ENCODE measurements around the gene IL17C.
"Not testable (repeated sequence)": the region's sequence is repeated elsewhere in the genome, so short reads cannot be mapped to it uniquely, and the experiment has no call there.

Gene IL17C

DNA sequence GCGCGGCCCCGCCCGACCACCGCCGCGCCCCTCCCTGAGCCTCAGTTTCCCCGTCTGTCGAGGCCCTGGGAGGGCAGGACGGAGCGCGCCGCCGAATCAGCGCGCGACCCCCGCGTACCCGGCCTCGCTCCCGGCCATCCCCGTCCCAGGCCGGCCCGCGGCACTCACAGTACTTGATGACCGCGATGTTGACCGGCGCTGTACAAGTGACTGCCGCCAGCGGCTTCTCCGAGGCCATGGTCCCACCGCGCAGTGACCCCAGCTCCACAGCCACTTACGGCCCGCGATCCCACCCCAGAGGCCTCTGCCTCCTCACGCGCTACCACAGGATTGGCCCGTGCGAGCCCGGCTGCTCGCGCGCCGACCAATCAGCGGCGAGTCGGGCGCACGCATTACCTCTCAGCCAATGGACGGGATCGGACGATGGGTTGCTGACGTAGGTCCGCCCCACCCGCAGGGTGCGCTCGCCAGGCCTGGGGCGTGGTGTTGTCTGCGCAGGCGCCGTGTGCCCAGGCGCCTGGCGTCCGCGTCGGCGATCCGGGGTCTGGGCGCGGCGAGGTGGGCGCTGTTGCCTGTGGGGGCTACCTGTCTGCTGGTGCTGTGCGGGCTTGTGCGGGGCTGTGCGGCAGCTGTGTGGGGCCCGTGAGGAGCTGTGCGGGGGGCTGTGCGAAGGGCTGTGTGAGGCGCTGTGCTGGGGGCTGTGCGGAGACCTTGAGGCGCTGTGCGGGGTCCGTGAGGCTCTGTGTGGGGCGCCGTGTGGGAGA lies 24.7 kb downstream of the IL17C start, which contains the start of gene MVD:
Gene MVD, minus strand, starts transcription at position 249 of the 764 bp plus-strand sequence. Its CDS starts 11 bp downstream, at position 238.
- peak; percentile 78 for FAIRE-seq

DNA sequence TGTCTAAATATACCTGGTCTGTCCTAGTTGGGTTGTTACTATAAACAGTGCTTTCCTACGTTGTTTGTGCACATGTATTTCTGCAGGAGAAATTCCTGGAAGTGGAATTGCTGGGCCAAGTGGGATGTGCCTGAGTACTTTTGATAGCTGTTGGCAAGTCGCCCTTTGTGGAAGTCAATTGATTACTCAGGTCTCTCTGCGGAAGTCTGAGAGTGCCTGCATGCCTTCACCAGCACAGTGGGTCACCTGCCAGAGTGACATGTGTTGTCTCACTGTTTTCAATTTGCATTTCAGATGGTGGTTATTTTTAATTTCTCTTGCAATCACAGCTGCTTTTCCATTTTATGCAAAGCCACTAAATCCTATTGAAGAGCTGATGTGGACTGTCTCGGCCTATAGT lies 26.8 kb downstream of the IL17C start:
- FAIRE-seq = no peak

DNA sequence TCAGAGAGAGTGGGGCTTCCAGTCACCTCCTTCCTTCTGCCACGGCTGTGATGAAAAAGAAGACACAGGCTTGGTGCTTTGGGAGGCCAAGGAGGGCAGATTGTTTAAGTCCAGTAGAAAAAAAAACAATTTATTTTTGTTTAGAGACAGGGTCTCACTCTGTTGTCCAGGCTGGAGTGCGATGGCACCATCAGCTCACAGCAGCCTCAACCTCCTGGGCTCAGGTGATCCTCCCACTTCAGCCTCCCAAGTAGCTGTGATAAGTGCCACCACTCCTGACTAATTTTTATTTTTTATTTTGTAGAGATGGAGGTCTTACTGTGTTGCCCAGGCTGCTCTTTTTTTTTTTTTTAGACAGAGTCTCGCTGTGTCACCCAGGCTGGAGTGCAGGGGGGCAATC lies 27.2 kb downstream of the IL17C start:
- FAIRE-seq = no peak

DNA sequence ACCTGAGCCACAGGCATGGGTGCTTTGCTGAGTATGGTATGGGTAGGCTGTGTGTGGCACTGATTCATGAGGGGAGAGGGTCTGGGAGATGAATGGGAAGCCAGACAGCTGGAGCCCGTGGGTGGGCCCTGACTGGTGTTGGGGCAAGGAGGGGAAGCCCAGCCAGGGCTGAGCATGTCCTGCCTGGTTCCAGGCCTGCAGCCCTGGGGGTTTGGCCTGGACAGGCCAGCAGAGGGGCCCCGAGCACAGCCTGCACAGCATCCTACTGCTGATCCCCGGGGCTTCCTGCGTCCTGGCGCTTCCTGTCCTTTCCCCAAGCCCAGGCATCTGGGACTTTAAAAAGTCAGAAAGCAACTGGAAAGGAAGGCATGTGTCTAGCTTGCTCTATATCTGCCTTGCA lies 29.1 kb downstream of the IL17C start:
- no peak for FAIRE-seq

DNA sequence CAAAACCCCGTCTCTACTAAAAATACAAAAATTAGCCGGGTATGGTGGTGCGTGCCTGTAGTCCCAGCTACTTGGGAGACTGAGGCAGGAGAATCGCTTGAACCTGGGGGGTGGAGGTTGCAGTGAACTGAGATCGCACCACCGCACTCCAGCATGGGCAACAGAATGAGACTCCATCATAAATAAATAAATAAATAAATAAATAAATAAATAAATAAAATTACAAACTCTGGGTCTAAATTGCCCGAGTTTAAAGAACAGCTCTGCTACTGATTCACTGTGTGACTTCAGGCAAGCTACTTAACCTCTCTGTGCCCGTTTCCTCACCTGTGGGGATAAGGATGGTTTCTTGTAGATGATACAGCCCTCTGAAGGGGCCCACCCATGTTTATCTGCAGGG lies 31.1 kb downstream of the IL17C start:
- FAIRE-seq = not testable (repeated sequence)

DNA sequence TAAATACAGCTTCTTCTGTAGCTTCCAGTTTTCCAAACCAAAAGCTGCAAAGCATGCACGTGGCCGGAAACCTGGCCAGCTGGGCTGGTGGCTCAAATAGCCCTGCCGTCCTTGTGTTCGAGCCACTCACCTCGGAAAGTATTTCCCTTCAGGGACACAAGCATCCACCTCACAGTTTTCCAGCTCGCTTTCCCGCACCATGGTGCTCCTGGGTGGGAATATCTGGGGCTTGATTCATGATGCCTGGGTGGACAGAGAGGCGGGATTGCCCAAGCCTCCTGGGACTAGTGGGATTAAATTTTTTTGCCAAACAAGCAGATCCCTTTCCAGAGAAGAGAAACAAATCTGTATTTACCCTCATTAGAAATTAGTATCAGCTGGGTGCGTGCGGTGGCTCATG lies 31.6 kb downstream of the IL17C start:
- no peak for FAIRE-seq

DNA sequence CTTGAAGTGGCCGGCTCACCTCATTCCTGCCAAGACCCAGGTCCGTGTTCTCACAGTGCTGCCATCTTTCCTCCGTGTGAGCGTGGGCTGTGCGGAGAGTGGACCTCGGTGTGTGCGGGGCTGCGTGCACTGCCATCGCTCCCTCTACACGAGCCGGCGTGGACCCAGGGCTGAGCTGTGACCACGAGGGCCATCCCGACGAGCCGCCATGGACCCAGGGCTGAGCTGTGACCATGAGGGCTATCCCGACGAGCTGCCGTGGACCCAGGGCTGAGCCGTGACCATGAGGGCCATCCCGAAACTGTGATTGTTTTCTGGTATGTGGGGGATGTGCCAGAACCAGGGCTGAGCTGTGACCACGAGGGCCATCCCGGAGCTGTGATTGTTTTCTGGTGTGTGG lies 33.4 kb downstream of the IL17C start:
- no peak for FAIRE-seq

DNA sequence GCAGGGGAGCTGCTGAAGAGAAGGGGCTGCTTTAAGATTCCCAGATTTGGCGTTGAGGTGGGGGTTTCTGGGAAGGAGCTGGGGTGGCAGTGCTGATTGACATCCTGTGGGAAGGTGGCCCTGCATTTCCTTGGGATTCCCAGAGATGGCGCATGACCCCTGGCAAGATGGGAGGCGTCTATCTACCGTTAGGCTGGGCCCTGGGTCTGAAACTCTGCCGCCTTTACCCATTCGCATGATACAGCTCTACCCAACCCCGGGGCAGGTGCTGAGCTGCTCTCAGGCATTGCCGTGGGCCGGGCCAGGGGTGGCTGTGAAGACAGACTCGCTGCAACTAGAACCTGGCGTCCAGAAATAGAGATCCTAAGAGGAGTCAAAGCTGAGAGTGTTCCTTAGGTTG lies 34.4 kb downstream of the IL17C start:
- no peak for FAIRE-seq

DNA sequence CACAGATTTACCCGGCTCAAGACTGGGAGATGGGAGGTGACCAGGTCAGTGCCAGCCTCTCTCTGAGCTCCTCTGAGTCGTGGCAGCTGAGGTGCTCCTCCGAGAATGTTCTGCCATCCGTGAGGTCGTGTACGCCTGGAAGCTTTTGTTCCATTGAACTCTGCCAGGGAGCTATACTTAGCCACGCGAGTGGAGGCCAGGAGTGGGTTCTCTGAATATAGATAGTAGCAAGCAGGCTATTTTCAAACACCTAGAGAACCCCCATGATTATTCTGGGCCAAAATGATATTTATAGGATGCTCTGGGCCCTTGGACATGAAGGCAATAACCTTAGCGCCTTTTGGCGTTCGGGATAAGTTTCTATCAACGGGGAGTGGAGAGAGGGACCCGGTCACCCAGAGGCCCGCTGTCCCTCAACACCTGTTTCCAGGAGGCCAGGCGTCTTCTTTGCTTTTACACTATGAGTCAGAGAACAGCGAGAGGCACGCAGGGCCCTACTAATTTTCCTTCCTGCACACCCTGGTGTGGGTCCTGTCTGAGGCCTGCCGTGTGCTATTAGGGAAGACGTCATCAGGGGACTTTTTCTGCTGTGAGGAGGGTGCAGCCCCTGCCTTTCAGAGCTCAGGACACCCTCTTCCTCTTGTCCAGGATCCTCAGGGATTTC lies 35.5 kb downstream of the IL17C start:
- FAIRE-seq = no peak

DNA sequence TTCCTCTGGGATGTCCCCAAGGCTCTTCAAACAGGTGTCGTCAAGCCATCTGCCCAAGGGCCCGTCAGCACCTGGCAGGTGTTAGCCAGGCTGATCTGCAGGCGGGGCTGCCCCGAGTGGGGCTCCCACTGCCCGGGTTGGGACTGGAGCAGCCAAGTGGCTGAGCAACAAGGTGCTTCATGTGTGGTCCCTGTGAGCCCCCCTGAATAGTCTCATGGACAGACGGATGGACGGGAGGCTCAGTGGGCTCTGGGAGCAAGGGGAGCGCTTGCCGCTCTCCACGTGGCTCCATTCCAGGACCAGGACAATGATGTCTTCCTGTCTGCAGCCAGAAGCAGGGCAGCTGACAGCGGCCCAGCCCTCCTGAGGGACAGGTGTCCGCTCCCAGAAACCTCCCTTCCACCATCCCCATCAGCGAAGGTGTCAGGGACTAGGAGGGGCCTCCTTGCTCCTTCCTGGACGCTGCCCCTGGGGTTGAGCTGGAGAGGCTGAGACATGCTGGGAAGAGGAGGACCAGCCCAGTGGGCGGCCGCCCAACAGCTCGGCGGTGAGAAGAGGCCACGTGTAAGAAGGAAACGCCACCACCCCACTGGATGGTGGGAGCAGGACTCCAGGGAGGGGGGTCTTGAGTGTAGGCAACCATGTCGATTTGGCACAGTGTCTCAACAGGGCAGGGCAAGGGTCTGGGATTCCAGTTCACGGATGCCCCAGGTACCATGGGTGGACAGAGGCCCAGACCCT lies 38.3 kb downstream of the IL17C start:
- FAIRE-seq = no peak

DNA sequence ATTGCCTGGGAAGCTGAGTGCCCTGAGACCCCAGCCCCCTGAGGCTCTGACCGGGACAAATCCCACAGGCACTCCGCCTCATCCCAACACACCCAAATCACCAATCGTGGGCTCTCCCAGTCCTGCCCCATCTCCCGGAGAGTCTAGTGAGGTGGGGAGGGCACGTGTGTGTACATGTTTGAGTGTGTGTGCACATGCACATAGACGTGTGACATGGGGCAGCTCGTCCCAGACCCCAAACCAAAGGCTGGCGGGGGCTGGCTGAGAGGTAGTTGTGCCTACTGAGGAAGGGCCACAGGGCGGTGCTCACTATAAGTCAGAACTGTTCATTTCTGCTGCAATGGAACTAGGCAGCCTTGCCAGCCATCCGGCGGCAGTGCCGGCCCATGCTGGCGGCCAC lies 39.3 kb downstream of the IL17C start:
- no peak for FAIRE-seq

DNA sequence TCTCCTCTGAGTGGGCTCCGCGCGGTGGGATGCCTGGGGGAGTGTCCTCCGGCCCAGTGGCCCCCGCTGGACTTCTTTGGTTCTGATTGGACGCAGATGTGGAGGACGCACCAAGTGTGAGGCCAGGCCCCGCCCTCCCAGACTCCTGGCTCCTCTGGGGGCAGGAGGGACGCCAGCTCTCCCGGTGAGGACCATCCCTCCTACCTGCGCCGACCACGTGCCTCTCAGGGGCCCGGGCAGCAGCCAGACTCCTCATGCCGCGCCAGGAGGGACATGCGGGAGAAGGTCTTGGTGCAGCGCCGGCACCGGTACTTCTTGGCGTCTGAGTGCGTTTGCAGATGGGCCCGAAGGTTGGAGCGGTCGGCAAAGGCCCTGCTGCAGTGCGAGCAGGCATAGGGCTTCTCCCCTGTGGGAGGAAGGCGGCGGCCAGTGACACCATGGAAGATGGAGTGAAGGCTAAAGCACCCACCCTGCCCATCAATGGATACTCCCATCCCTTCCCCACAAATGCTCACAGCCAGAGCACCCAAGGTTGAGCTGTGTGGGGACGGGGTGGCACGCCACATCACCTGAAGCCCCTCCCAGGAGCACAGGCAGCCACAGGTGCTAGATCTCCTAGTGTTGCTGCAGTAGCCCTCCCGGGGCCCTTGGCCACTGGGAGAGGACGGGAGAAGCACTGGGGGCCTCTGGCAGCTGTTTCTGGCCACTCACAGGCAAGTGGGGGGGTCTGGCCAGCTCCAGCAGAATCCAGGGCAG lies 40.0 kb downstream of the IL17C start:
- FAIRE-seq = no peak

DNA sequence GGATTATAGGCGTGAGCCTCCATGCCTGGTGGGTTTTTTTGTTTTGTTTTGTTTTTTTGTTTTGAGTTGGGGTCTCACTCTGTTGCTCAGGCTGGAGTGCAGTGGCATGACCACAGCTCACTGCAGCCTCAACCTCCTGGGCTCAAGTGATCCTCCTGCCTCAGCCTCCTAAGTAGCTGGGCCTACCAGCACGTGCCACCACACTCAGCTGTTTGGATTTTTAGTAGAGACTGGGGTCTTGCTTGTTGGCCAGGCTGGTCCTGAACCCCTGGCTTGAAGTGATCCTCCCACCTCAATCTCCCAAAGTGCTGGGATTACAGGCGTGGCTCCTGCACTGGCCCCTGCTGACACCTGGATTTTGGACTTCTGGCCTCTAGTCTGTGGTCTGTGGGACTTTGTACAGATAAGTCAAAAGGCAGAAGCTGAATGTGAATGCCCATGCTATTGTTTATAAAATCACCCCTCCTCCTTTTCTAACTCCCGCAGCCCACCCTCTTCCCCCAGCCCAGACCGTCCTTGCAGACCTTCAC lies 42.2 kb downstream of the IL17C start:
- FAIRE-seq = no peak

DNA sequence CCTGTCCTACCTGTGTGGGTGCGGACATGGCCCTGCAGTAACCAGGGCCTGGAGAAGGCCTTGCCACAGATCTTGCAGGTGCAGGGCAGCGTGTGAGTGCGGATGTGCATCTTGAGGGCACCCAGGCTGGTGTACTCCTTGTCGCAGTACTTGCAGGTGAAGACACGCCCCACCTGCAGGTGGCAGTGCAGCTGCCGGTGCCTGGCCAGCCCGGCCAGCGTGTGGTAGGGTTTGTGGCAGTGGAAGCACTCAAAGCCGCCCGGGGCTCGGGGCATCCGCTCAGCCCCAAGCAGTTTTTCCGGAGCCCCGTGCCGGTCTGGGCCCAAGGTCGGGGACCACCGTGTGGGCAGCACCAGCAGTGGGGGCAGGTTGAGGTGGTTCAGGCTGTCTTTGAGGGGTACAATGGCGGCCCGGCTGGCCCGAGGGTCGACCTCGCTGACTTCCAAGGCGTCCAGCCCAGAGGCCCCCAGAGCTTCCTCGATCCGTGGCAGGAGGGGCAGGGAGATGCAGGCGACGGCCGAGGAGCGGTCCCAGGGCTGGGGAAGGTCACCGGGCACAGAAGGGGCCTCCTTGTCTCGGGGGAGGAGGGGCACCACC lies 42.8 kb downstream of the IL17C start:
- FAIRE-seq = no peak

DNA sequence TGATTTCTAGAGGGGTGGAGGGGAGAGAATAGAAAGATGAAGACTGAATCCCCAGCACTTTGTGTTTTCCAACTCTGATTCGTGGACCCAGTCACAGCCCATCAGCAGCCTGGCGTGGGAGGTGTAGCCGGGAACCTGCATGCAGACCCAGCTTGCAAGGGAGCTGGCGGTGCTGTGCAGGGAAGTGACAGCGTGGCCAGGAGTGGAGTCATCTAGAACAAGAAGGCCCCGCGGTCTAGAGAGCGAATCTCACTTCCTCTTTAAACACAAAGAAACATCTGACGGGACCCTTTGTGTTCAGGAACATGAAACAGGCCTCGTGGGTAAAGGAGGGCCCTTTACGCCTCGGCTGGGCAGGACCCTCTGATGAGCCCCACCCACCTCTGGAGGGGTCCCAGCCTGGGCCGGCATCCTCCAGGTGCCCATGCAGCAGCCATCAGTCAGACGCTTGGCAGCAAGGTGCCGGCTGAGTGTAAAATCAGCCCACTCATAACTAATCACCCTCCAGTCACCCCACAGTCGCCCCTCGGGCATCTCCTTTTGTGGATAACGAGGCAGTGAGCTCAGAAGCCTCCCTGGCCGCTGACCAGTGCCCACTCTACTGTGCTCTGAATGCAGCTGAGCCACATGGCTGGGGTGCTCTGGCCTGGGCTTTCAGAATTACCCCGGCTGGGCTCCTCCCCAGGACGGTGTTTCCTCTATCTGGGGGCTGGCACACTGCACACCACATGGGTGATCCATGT lies 43.5 kb downstream of the IL17C start:
- FAIRE-seq = no peak

DNA sequence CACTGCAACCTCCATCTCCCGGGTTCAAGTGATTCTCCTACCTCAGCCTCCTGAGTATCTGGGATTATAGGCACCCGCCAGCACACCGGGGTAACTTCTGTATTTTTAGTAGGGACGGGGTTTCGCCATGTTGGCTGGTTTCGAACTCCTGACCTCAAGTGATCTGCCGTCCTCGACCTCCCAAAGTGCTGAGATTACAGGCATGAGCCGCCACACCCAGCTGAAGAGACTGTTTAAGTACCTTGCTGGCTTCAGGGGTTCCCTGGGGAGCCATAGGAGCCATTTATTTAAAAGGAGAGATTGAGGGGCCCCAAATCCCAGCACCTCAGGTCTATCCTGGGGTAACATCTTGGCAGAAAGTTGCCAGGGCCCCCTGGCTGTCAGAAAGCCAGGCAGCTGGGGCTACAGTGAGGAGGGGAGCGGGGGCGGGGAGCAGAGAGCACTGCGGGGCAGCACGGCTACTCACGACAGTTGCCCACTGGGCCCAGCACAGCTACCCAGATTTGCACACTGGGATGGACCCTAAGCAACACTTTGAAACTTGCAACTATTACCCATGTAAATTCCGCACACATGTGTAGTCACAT lies 46.3 kb downstream of the IL17C start:
- FAIRE-seq = no peak

DNA sequence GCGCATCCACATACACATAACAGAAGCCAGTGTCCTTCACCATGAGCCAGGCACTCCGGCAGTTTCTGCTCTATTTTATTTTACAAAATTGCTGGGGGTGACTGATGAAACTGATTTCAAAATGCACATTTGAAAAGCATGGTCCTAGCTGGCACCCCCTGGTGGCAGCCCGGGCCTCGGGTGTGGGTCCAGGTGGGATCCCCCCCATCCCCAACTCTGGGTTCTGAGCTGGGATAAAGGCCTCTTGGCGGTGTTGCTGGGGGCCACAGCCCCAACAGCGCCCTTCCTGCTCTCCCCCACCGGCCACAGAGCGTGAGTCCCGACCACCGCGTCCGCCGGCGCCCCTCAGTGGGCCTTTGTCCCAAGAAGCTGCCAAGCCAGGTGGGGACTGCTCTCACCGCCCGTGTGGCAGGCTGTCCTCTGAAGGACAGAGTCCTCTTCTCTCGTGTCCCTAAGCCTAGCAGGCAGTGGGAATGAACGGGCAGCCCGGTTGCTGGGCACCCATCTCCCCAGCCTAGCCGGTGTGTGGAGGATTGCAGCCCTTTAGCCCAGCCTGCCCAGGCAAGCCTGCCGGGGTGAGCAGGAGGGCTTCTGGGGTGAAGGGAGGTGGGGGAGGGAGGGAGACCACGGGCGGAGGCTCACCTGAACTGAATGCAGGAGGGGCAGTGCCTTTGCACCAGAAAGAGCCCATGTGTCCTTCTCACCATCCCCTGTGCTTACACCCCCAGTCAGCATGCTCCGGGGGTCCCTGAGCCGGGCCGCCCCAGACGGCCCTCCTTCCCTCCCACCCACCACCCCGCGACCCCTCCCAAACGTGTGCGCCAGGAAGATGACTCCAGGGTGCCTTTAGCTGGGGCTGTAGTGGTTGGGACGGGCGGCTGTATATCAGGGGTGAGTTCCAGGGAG lies 47.0 kb downstream of the IL17C start:
- no peak for FAIRE-seq

DNA sequence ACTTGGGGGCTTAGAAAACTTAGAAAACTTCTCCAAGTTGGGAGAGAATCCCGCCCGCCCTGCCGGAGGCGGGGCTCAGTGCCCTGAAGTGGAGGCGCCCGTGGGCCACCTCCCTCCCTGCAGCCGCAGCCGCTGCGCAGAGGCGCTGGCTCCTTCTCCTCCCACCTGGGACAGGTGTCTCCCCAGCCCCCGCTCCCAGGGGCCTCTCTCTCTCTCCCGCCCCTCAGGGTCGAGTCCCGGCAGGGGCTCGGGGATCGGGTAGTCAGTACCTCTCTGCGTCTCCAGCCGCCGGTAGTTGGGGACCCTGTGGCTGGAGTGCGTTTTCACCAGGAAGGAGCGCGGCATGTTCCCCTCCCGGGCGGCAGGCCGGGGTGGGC lies 47.7 kb downstream of the IL17C start:
- no peak for FAIRE-seq

DNA sequence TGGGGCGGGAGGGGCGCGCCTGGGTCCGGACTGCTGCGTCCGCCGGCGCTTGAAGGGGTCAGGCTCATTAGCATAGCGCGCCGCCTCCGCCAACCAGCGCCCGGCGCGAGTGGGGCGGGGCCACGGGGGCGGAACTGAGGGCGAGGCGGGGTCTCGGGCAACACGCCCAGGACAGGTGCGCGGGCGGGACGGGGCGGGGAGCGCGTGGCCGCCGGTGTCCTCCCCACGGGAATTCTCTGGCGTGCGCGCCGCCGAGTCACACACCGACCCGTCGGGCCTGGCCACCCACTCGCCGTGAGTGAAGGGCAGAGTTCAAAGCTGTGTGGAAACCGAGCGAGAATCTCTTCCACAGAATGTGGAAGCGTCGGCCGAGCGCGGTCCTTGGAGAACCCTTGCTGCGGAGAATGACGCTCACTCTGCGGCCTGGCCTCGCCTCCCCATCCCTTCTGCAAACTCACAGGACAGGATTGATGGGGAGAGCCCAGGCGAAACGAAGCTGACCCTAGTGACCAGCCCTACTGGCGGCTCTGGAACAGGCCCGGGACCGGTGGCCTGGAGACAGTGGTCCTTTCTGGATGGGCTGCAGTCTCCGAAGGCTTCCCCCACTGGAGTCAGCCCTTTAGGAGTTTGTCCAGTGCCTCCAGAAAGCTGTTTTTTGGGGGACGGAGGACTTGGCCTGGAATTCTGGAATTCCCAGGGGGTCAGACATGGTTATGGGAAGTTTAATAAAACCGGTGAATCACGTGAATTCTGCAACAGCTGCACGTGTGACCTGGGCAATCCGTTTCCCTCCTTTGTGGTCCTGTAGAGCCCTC lies 48.3 kb downstream of the IL17C start, which contains the start of gene SNAI3:
Gene SNAI3, minus strand, starts transcription at position 69 of the 815 bp plus-strand sequence. CDS start 101 bp downstream, outside the sequence.
- no peak for FAIRE-seq
